Glomerular visceral epithelial cell (primary cell): ENCODE measurements around the gene TMEM184A.
"Not testable (repeated sequence)": the region's sequence is repeated elsewhere in the genome, so short reads cannot be mapped to it uniquely, and the experiment has no call there.

Experiments used
- DNase-seq: peaks from one replicate; pipeline ENCODE4 v3.0.0-alpha.2; 2016; ENCODE audit errors: extremely low spot score

Gene TMEM184A

GRCh38 chr7:1590476-1590875 is 34.5 kb upstream of the TMEM184A start:
- DNase-seq, result no peak

GRCh38 chr7:1588978-1589377 is 33.0 kb upstream of the TMEM184A start:
- no peak for DNase-seq

- DNase-seq, result no peak
Measured at GRCh38 chr7:1587738-1588137, 31.7 kb upstream of the TMEM184A start.

GRCh38 chr7:1586827-1587705 is 31.1 kb upstream of the TMEM184A start:
- no peak for DNase-seq

- DNase-seq, result no peak
Measured at GRCh38 chr7:1586126-1586826, 30.3 kb upstream of the TMEM184A start.

GRCh38 chr7:1585142-1585981 is 29.4 kb upstream of the TMEM184A start:
- DNase-seq, result no peak

GRCh38 chr7:1584700-1585099 is 28.7 kb upstream of the TMEM184A start:
- no peak for DNase-seq

GRCh38 chr7:1583241-1583930 is 27.4 kb upstream of the TMEM184A start:
- not testable (repeated sequence) for DNase-seq

GRCh38 chr7:1580422-1581030 is 24.5 kb upstream of the TMEM184A start:
- no peak for DNase-seq

- peak; percentile 55 for DNase-seq
Measured at GRCh38 chr7:1579481-1580421, 23.7 kb upstream of the TMEM184A start.

- DNase-seq, result no peak
Measured at GRCh38 chr7:1578513-1578912, 22.5 kb upstream of the TMEM184A start.

- DNase-seq, result no peak
Measured at GRCh38 chr7:1576521-1577253, 20.7 kb upstream of the TMEM184A start.

- DNase-seq, result no peak
Measured at GRCh38 chr7:1575809-1576208, 19.8 kb upstream of the TMEM184A start.

GRCh38 chr7:1572111-1572822 is 16.3 kb upstream of the TMEM184A start:
- DNase-seq, result no peak

- DNase-seq, result peak; percentile 88
Measured at GRCh38 chr7:1569833-1570632, 14.0 kb upstream of the TMEM184A start, which contains the start of gene PSMG3. TSS of gene PSMG3 (minus strand) at chr7:1570032. CDS start at chr7:1569339, 693 bp downstream.

- no peak for DNase-seq
Measured at GRCh38 chr7:1569440-1569832, 13.4 kb upstream of the TMEM184A start.

- peak; percentile 34 for DNase-seq
Measured at GRCh38 chr7:1569016-1569415, 13.0 kb upstream of the TMEM184A start.
